HG02885 (cell line): ENCODE data around the gene ZNHIT3.
"Not testable (repeated sequence)": the region's sequence is repeated elsewhere in the genome, so short reads cannot be mapped to it uniquely, and the experiment has no call there.

ENCODE experiments used
- ATAC-seq: cut with Tn5 transposase; IDR thresholded peaks from one replicate; pipeline ENCODE4 v1.9.1; 2021; ENCODE audit warnings: mild to moderate bottlenecking; ENCODE audit not compliant: unreplicated experiment, poor library complexity

ZNHIT3 gene

GRCh38 chr17:36486204-36487194 is at the start of gene ZNHIT3:
Gene ZNHIT3, plus strand, starts transcription at chr17:36486681. Its CDS starts 19 bp downstream, at chr17:36486700.
- peak; percentile 91 for ATAC-seq

DNA sequence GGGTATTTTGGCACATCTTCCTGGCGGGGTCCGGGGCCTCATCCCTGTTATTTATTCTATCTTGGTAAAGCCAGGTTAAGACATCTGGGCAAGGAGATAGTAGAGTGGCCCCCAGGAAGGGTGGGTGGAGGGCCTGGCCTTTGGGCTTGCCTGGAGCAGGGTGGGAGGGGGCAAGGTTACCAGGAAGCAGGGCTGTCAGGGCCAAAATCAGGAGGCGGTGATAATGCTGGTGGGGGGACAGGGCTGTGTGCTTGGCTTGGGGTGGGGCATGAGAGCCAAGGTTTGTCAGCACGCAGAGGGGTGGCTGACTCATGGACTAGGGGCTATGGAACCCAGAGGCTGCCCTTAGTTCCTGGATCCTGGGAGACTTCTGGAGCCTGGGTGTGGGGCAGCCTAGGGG is 44.7 kb upstream of the ZNHIT3 start:
- ATAC-seq, result not testable (repeated sequence)

GRCh38 chr17:36443777-36444176 is 42.7 kb upstream of the ZNHIT3 start:
- ATAC-seq, result no peak

- ATAC-seq, result not testable (repeated sequence)
Observed at GRCh38 chr17:36449997-36450396, 36.5 kb upstream of the ZNHIT3 start.

GRCh38 chr17:36452888-36453287 is 33.6 kb upstream of the ZNHIT3 start:
- not testable (repeated sequence) for ATAC-seq

DNA sequence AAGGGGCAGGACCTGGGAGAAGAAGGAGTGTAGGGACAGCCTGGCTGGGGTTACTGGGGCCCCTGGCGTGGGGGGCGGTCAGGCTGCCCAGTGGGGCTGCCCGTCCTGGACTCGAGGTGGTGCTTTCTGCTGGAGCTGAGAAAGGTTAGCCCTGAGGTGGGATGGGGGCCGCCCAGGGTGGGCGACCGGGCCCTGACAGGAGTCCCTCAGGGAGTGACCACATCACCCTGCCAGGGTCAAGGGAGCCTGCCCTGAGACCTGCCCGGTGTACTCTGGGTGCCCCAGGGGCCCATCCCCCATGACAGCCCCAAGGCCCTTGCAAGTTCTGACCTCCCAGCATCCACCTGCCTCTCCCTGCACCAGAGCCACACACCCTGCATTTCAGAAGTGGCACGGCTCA is 28.8 kb upstream of the ZNHIT3 start:
- not testable (repeated sequence) for ATAC-seq

GRCh38 chr17:36459045-36459444 is 27.4 kb upstream of the ZNHIT3 start:
- no peak for ATAC-seq

DNA sequence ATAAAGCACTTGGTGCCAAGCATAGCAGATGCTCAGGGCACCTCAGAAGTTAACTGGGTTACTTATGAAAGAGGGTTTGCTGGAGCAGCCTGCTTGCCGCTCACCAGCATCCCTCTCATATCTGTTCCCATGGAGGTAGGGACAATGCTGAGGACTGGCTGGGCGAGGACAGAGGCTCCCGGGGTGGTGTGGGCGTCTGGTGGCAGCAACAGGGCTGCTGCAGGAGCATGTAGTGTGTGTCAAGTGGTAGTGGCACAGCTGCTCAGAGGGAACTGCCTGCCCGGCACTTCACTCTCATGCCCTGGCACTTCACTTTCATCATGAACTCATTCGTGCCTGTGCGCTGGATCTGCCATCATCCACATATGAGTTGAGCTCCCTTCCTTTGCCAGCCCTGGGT is 26.9 kb upstream of the ZNHIT3 start:
- ATAC-seq, result no peak

DNA sequence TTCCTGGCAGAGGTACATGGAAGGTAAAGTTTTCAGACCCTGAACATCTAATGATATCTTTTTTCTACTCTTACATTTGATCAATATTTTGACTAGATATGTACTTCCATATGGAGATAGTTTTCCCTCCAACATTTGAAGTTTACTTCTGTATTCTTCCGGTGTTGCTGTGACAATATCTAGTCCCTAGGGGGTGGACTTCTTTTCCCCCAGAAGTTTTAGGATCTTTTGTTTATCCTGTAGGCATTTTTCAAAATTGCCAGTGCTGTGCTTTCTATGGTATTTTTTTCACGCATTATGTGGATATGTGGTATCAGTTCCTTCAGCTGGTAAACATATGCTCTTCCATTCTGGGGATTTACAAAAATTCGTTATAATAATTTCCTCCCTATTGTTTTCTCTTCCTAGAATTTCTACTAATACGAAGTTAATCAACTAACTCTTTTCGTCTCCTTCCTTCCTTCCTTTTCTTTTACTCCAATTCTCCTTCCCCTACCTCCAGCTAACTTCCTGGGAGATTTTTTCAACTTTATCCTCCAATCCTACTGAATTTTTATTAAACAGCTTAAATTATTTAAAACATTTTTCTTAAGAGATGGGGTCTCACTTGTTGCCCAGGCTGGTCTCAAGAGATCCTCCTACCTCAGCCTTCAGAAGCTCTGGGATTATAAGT is 26.1 kb upstream of the ZNHIT3 start:
- ATAC-seq, result no peak

DNA sequence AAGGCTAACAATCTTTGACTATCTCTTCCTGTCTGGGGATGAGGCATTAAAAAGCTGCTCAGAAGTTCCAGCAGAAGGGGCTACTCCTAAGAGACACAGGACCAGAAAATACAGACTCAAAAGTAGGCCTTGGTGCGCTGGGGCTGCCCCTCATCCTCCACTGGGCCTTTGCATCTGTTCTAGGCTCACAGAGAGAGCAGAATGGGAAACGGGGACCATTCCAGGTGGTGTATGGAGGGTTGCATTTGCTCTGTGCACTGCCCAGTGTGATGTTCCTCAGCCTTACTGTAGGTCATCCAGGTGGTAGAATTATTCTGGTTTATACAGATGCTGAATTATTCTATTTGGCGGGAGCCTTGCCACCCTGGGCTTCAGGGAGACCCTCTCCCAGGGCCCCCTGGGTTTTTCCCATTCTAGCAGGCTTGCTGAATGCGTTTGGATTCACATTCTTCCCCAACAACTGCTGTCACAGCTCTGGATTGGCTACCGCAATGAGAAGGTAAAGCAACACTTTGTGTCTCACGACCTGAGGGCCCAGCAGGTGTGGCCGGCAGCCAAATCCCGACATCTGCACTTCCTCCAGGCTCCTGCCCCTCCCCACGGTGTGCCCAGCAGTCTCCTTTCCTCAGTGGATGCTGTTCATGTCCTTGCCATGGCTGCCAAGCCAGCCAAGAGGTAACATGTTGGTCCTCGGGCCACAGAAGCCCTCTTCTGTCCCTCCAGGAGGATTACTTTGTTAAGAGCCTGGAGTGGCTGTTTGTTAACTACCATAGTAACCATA is 25.0 kb upstream of the ZNHIT3 start:
- no peak for ATAC-seq

DNA sequence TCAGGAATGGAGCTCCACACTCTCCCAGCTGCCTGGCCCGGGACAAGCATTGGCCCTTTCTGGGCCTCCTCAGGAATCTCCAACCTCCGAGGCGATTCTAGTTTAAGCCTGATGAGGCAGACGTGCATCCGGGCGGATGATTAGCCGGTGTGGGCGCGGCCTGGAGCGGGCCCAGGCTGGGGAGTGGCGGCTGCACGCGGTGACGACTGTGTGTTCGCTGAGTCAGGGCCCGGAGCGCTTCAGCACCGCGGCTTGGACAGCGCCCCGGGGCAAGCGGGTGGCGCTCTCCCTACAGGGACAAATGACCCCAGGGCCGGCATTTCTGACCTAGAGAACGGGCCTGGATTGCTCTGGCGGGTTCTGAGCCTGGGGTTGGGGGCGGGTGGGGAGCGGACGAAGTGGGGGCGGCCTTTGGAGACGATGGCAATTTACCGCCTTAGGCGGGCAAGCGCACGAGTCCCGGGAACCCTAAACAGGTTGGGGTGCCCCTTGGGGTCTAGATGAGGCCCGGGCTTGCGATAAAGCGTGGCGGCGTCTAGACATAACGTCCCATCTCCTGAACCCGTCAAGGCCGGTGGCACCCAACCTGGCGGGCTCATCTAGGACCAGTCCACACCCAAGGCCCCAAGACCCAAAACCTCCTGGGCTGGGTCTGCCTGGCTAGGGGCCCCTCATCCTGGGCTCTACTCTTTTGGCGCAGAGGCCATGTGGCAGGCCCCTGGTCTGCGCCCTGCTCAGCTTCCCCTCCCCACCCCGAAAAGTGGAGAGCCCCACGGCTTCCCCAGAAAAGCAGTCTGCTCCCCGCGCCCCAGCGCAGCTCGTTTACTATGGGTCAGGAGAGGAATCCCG is 22.3 kb upstream of the ZNHIT3 start:
- ATAC-seq, result no peak

- no peak for ATAC-seq
Observed at GRCh38 chr17:36464765-36465088, 21.8 kb upstream of the ZNHIT3 start.

GRCh38 chr17:36468903-36469635 is 17.4 kb upstream of the ZNHIT3 start:
- no peak for ATAC-seq

- no peak for ATAC-seq
Observed at GRCh38 chr17:36469733-36470132, 16.7 kb upstream of the ZNHIT3 start.

DNA sequence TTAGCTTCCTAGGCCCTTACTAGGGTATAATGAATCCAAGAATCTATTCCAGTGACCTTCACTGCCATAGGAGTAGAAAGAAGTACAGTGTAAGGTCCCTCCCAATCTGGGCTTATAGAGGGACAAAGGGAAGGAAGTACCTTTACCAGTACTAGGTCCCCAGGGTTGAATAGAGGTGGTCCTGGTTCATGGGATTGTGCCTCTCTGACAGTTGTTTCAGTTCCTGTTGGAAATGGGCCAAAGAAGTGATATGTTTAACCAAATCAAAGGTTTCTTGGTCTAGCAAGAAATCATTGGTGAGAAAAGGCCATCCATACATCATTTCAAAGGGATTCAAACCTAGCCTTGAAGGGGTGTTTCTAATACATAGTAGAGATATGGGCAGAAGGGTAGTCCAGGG is 16.0 kb upstream of the ZNHIT3 start:
- no peak for ATAC-seq

DNA sequence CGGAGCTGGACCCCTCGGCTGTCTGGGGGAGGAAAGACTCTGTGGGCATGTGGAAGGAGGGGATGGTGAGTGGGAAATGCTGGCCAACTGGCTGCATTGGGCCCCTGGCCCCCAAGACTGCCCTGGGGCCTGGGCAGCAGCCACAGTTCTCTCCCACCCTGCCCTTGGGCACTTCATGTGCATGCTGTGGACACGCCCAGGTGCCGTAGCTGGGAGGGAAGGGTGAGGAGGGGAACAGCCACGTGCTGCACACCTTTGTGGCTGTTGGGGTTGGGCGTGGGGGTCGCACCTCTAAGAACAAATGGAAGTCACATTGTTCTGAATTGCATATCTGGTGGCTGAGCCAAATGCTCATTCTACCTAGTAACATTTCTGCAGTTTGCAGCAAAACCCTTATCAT is 11.9 kb upstream of the ZNHIT3 start:
- ATAC-seq, result no peak

DNA sequence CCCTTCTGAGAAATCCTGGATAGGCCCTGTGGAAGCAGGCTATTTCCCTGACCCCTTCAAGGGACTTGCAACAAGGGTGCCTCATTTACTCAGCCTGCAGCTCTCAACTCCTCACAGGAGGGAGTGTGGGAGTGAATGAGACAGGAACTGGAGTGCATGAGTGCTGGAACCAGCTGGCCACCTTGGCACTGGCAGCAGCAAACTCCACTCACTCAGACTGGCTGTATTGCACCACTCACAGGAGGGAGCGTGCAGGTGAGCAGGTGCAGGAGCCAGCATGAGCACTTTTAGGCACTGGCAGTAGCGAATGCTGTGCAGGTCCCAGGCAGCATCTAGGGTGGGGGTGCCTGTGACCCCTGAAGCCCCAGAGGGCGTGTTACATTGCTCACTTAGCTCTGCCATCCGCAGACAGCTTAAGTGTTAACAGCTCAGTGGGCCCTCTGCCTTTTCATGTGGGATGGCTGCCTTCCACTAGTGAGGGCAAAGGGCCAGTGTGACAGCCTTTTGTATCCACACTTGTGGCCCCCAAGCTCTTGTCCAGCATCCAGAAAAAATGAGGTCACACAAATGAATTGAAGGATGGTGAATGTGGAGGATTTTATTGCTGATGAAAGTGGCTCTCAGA is 11.0 kb upstream of the ZNHIT3 start:
- no peak for ATAC-seq

GRCh38 chr17:36481829-36482228 is 4.7 kb upstream of the ZNHIT3 start:
- ATAC-seq, result no peak
